ENCODE data around the gene DNASE1.

GRCh38 chr16:3675601-3676130 is 21.2 kb downstream of the DNASE1 start:
- TF ChIP-seq EZH2 (IDR thresholded peaks at IDR 0.05; ENCODE audit: low read depth) (no peak), CTCF (conservative IDR thresholded peaks at IDR 0.05) (no peak)
